PC-9 (cell line): ENCODE results near the gene GPR153.

Source experiments
- EZH2 ChIP-seq: fragments of 200-600 bp; sonication (generic); IDR thresholded peaks from 2 replicates; pipeline ENCODE4 v1.8.0; 2017; ENCODE audit warnings: antibody characterized with exemption, low read depth
- TF ChIP-seq, protein P1 (sequence below): fragments of 200-600 bp; sonication (generic); conservative IDR thresholded peaks from 2 replicates; pipeline ENCODE4 v1.6.1; 2017; ENCODE audit warnings: mixed run types, antibody characterized with exemption, mild to moderate bottlenecking, moderate library complexity

DNA sequence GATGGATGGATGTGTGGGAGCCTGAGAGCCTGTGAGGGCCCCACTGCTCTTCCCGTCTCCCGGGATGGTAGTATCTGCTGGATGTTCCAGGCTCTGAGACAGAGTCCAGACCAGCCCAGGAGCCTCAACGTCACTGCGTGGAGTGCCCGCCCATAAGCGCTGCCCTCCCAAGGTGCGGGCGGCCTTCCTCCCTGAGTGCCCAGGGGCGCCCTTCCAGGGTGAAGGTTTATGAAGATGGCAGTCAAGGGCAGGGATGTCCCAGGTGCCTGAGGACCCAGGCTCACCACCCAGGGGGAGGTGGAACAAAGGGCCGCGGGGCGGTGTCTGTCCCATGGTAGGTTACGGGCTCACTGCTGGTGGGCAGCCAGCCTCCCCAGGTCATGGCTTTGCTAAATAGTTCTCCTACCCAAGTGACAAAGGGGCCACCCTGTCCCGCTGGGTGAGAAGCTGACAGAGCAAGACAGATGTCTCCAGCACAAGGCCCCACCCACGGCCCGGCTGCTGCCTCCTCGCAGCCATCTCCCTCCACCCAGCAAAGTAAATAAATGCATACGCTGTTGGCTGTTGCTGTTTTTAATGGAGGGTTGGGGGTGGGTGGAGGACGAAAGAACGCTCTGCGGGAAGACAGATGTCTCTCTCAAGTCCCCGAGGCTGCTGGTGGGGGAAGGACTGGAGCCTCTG, 9.0 kb upstream of the GPR153 start:
- TF ChIP-seq, protein P1, sequence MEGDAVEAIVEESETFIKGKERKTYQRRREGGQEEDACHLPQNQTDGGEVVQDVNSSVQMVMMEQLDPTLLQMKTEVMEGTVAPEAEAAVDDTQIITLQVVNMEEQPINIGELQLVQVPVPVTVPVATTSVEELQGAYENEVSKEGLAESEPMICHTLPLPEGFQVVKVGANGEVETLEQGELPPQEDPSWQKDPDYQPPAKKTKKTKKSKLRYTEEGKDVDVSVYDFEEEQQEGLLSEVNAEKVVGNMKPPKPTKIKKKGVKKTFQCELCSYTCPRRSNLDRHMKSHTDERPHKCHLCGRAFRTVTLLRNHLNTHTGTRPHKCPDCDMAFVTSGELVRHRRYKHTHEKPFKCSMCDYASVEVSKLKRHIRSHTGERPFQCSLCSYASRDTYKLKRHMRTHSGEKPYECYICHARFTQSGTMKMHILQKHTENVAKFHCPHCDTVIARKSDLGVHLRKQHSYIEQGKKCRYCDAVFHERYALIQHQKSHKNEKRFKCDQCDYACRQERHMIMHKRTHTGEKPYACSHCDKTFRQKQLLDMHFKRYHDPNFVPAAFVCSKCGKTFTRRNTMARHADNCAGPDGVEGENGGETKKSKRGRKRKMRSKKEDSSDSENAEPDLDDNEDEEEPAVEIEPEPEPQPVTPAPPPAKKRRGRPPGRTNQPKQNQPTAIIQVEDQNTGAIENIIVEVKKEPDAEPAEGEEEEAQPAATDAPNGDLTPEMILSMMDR: no peak
- TF ChIP-seq EZH2: no peak
